ENCODE measurements around the gene ITPRIP. TPM values are rescaled to one million over a fixed set of nuclear protein-coding genes. Genes with fewer than 3 reads are reported as not detected.
A peak's percentile ranks its signal among the peaks of the same experiment; 100 is the strongest.

Gene ITPRIP
- total and polyA plus RNA-seq, 2 donors from 2014 or later = 9.0 to 21.6 TPM

- H3K27me3 ChIP-seq (ENCODE audit: control insufficient read depth, insufficient read depth, low read length) = no peaks in the 10 kb centered on the region
- H3K36me3 ChIP-seq (ENCODE audit: control insufficient read depth in 2 of 3, insufficient read depth in 3 of 3, low read length in 3 of 3) = no peaks in the 10 kb centered on the region
- H3K9ac ChIP-seq (ENCODE audit: low read length in 3 of 3) = no peak overlapping the region
- H3K9me3 ChIP-seq (ENCODE audit: control insufficient read depth in 2 of 3, insufficient read depth in 1 of 3, low read length in 3 of 3) = no peaks in the 10 kb centered on the region
- H3K4me1 ChIP-seq (ENCODE audit: control insufficient read depth in 2 of 3, insufficient read depth in 2 of 3, low read depth in 1 of 3, low read length in 3 of 3) = peaks cover 7 to 76% (median 56%) of the 10 kb centered on the region in 3 donors
- DNase-seq (peak in 1 of 5 donors; percentile 84), FAIRE-seq (no peak)
- intact Hi-C loops (cut with DNase I) = no loop called here
- TF ChIP-seq CTCF (IDR thresholded peaks at IDR 0.05; ENCODE audit: borderline replicate concordance, extremely low read depth, insufficient read depth) = no peak
- H3K4me3 ChIP-seq (ENCODE audit: low read length in 3 of 3) = peak overlapping the region in 1 of 3 donors; percentile 17
- H3K27ac ChIP-seq (ENCODE audit: low read depth in 2 of 2, low read length in 2 of 2) = peak overlapping the region; percentile 69 to 78
Observed at GRCh38 chr10:104325436-104326435, 12.5 kb downstream of the ITPRIP start.

GRCh38 chr10:104324931-104325330, 13.3 kb downstream of the ITPRIP start:
- no peaks in the 10 kb centered on the region for H3K27me3 ChIP-seq (ENCODE audit: control insufficient read depth, insufficient read depth, low read length)
- DNase-seq (no peak), FAIRE-seq (no peak)
- peaks cover 4 to 68% (median 48%) of the 10 kb centered on the region in 3 donors for H3K4me1 ChIP-seq (ENCODE audit: control insufficient read depth in 2 of 3, insufficient read depth in 2 of 3, low read depth in 1 of 3, low read length in 3 of 3)
- H3K36me3 ChIP-seq (ENCODE audit: control insufficient read depth in 2 of 3, insufficient read depth in 3 of 3, low read length in 3 of 3) = no peaks in the 10 kb centered on the region
- no peaks in the 10 kb centered on the region for H3K9me3 ChIP-seq (ENCODE audit: control insufficient read depth in 2 of 3, insufficient read depth in 1 of 3, low read length in 3 of 3)
- no peak for TF ChIP-seq CTCF (IDR thresholded peaks at IDR 0.05; ENCODE audit: borderline replicate concordance, extremely low read depth, insufficient read depth)
- peak overlapping the region; percentile 69 to 78 for H3K27ac ChIP-seq (ENCODE audit: low read depth in 2 of 2, low read length in 2 of 2)
- H3K9ac ChIP-seq (ENCODE audit: low read length in 3 of 3) = no peak overlapping the region
- H3K4me3 ChIP-seq (ENCODE audit: low read length in 3 of 3) = no peak overlapping the region
- intact Hi-C loops (cut with DNase I) = no loop called here

- FAIRE-seq (no peak), DNase-seq (no peak)
- Histone ChIP-seq H3K4me1 (ENCODE audit: control insufficient read depth in 2 of 3, insufficient read depth in 2 of 3, low read depth in 1 of 3, low read length in 3 of 3) (peaks cover 2 to 63% (median 41%) of the 10 kb centered on the region in 3 donors), H3K27me3 (ENCODE audit: control insufficient read depth, insufficient read depth, low read length) (no peaks in the 10 kb centered on the region), H3K27ac (ENCODE audit: low read depth in 2 of 2, low read length in 2 of 2) (peak overlapping the region in 1 of 2 donors; percentile 24), H3K36me3 (ENCODE audit: control insufficient read depth in 2 of 3, insufficient read depth in 3 of 3, low read length in 3 of 3) (no peaks in the 10 kb centered on the region), H3K9ac (ENCODE audit: low read length in 3 of 3) (no peak overlapping the region), H3K9me3 (ENCODE audit: control insufficient read depth in 2 of 3, insufficient read depth in 1 of 3, low read length in 3 of 3) (no peaks in the 10 kb centered on the region), H3K4me3 (ENCODE audit: low read length in 3 of 3) (no peak overlapping the region)
- TF ChIP-seq CTCF (IDR thresholded peaks at IDR 0.05; ENCODE audit: borderline replicate concordance, extremely low read depth, insufficient read depth) = no peak
- intact Hi-C loops (cut with DNase I) = no loop called here
Observed at GRCh38 chr10:104324221-104324686, 14.0 kb downstream of the ITPRIP start.
